Kasumi-1 (cell line): Measurements from ENCODE around the gene UNCX.
"Not testable (repeated sequence)": the region's sequence is repeated elsewhere in the genome, so short reads cannot be mapped to it uniquely, and the experiment has no call there.

Source experiments
- DNase-seq, 2 experiments: peaks; one replicate each; lab custom pipeline; 2025; lab: John Stamatoyannopoulos, UW

UNCX gene

GRCh38 chr7:1232623-1233332, at the start of gene UNCX:
TSS of gene UNCX (plus strand) at chr7:1232872. CDS start at chr7:1233018, 146 bp downstream.
- no peak for DNase-seq

GRCh38 chr7:1187127-1187526, 45.5 kb upstream of the UNCX start:
- no peak for DNase-seq

GRCh38 chr7:1188720-1189294, 43.9 kb upstream of the UNCX start:
- DNase-seq, result no peak

DNA sequence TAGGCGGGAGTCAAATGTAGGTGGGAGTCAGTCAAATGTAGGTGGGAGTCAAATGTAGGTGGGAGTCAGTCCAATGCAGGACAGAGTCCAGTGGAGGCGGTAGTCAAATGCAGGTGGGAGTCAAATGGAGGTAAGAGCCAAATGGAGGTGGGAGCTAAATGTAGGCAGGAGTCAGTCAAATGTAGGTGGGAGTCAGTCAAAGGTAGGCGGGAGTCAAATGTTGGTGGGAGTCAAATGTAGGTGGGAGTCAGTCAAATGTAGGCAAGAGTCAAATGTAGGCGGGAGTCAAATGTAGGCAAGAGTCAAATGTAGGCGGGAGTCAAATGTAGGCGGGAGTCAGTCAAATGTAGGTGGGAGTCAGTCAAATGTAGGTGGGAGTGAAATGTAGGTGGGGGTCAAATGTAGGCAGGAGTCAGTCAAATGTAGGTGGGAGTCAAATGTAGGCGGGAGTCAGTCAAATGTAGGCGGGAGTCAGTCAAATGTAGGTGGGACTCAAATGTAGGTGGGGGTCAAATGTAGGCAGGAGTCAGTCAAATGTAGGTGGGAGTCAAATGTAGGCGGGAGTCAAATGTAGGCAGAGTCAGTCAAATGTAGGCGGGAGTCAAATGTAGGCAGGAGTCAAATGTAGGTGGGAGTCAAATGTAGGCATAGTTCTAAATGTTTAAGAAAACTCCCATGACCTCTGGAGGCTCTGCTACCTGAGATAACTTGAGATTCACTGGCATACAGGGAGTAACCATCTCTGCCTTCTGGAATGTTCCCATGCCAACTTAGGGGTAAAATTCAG, 42.5 kb upstream of the UNCX start:
- DNase-seq, result no peak

DNA sequence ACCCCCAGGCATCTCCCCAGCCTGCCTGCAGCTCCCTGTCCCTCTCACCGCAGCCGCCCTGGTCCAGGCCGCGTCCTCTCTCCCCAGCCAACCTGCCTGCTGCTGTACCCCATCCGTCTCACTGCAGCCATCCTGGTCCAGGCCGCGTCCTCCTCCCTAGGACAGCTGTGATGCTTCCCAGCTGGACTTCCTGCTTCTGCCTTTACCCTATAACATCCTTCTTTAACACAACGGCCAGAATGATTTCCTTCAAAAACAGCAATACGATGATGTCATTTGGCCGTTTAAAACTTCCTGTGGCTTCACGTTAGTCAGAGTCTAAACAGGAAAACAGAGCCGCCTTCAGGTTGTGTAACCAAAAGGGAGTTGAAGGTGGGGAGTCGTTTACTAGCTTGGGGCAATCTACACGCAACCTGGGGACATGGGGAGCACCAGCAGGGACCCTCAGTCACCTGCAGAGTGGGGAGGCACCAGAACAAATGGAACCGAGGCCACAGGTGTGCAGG, 40.4 kb upstream of the UNCX start:
- peak; percentile 47 to 52 for DNase-seq

- peak in 1 of 2 experiments; percentile 20 for DNase-seq
These were observed 38.9 kb upstream of the UNCX start for GRCh38 chr7:1193593-1194424.

DNA sequence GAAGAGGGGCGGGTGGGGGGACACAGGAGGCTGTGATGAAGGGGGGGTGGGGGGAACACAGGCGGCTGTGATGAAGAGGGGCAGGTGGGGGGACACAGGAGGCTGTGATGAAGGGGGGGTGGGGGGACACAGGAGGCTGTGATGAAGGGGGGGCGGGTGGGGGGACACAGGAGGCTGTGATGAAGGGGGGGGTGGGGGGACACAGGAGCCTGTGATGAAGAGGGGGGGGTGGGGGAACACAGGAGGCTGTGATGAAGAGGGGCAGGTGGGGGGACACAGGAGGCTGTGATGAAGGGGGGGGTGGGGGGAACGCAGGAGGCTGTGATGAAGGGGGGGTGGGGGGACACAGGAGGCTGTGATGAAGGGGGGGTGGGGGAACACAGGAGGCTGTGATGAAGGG, 36.2 kb upstream of the UNCX start:
- not testable (repeated sequence) for DNase-seq

- no peak for DNase-seq
These were observed 35.7 kb upstream of the UNCX start for GRCh38 chr7:1196950-1197349.

DNA sequence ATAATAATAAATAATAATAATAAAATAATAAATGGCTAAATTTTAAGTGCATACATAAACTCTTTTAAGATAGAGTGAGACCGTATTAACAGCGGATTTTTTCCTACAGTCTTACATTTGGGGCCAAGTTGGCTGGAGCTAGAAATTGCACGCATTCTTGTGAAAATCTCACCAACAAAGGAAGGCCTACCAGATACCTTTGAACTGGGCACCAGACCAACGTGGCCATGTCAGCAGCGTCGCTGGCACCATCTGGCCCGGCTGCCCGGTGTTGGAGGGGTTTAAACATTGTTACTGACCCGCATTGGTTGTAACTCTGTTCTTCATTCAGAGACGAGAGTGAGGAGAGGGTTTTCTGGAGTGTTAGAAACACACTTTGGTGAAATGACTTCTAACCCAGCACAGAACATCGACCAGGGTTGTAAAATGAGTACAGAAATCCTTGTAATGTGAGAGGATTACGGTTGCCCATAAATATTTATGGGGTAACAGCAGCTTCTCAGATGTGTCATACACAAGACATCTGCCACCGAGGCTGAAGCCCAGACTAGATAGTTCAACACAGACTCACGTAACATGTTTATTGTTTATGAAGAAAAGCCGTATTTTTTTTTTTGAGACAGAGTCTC, 34.6 kb upstream of the UNCX start:
- DNase-seq, result no peak

- no peak for DNase-seq
These were observed 32.6 kb upstream of the UNCX start for GRCh38 chr7:1200045-1200444.

DNA sequence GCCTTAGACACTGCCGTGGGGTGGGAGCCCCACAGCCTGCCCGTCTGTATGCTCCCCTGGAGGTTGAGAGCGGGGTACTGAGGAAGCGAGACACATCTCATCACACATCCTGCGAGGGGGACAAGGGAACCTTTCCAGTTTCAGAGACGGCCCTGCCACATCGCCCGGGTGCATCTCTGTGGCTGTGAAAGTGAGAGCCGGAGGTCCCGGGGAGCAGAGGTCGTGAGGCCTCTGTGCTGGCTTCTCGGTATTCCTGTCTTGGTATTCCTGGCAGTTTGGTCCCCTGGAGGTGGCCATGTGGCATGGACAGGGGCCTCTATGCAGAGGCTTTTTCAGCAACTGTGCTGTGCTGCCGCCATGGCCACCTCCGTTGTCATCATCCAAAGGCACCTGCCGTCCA, 30.8 kb upstream of the UNCX start:
- no peak for DNase-seq

- DNase-seq, result not testable (repeated sequence)
These were observed 29.8 kb upstream of the UNCX start for GRCh38 chr7:1202914-1203313.

DNA sequence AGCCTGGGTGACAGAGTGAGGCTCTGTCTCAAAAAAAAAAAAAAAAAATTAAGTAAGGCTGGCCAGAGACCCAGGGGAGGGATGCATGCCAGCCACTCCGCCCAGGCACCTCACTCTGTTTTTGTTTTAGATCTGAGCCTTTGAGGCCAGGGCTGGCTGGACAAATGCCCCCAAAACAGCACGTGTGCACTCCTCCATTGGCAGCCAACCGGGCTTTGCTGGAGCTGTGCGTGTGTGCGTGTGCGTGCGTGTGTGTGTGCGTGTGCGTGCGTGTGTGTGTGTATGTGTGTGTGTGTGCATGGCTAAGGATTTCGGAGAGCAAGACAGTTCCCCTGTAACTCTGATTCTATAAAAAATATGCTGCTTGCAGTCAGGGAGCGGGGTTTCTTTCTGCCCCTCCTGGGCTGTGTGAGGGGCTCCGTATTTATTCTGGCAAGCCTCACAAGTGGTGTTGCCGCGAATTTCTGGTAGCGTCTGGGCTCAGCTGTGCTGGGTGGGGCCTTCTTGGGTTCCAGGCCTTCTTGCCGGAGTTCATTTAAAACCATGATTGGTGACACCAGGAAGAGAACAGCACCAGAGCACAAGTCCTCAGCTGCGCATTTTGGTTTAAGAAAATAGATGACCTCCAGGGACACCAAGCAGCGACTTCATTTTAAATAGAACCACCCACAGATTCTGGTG, 28.1 kb upstream of the UNCX start:
- no peak for DNase-seq

DNA sequence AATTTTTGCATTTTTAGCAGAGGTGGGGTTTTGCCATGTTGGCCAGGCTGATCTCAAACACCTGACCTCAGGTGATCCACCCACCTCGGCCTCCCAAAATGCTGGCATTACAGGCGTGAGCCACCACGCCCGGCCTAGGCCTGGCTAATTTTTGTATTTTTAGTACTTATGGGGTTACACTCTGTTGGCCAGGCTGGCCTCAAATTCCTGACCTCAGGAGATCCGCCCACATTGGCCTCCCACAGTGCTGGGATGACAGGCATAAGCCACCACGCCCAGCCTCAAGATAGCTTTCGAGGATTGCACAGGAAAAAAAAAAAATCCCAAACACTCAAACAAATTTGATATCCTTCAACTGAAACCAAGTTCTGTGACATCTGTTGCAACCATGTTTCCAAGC, 26.9 kb upstream of the UNCX start:
- DNase-seq, result not testable (repeated sequence)

GRCh38 chr7:1209097-1209496, 23.6 kb upstream of the UNCX start:
- no peak for DNase-seq

- DNase-seq, result no peak
These were observed 22.2 kb upstream of the UNCX start for GRCh38 chr7:1210321-1210978.

DNA sequence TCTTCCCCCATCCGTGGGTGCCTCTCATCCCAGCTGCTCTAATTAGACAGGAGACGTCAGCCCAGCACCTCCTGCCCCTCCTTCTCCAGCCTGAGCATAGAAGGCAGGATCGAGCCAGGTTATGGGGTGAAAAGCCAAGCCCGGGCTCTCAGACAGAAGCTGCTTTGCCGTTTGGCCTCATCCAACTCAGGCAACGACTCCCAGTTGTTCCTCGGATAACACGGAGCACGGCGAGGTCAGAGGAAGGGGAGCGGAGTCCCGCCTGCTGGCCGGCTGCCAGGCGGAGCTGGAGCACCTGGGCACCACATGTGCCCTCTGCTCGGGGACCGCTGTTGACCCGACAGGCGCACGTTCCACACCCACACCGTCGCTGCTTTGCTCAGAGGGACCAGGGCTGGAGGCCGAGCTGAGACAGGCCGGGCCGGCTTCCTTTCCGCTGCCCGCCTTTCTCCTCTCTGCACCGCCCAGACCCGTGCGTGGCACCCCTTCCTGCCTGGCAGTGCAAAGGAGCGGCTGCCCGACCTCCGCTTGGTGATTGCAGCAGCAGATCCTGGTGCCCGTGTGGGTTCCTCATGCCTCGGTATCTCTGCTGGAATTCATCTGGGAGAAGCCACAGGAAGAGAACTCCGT, 21.6 kb upstream of the UNCX start:
- DNase-seq, result no peak

DNA sequence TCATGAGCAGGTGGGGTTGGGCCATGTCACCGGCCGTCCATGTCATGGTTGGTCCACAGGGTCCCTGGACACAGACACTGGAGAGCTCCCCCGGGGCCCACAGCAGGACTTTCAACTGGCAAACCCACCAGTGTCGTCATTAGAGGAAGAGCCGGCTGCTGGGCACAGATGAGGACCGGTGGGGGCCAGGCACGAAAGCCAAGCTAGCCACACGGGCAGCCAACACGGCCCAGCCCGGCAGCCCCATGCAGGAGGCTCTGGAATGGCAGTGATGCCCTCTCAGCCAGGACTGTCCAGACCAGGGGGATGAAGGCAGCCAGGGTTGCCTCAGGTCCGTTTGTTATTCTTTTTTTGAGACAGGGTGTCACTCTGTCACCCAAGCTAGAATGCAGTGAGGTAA, 21.1 kb upstream of the UNCX start:
- DNase-seq, result no peak

DNA sequence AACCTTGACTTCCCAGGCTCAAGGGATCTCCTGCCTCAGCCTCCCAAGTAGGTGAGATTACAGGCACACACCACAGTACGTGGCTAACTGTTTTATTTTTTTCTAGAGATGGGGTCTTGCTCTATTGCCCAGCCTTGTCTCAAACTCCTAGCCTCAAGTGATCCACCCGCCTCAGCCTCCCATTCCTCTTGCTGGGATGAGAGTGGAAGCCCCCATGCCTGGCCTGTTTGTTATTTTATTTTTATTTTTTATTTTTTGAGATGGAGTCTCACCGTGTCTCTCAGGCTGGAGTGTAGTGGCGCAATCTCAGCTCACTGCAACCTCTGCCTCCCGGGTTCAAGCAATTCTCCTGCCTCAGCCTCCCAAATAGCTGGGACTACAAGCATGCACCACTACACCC, 20.6 kb upstream of the UNCX start:
- not testable (repeated sequence) for DNase-seq

GRCh38 chr7:1214516-1214915, 18.2 kb upstream of the UNCX start:
- DNase-seq, result no peak
